ENCODE data around the gene TRIM66. TPM values are rescaled to one million over a fixed set of nuclear protein-coding genes. Genes with fewer than 3 reads are reported as not detected.

TRIM66 gene
- total RNA-seq, 1 experiment from 2014 or later, result 14.0 TPM

GRCh38 chr11:8712506-8712905, 30.0 kb upstream of the TRIM66 start:
- H3K36me3 Mint-ChIP-seq (ENCODE audit: insufficient read depth, unreplicated experiment), result peaks cover 24% of the 10 kb centered on the region
- CTCF ChIA-PET, result no interaction called here

GRCh38 chr11:8711895-8712442, 29.5 kb upstream of the TRIM66 start:
- no peak for TF ChIP-seq CTCF (IDR thresholded peaks at IDR 0.05; ENCODE audit: unreplicated experiment)
- no peaks in the 10 kb centered on the region for H3K27me3 Mint-ChIP-seq (ENCODE audit: unreplicated experiment)

More at GRCh38 chr11:8712506-8712905, 30.0 kb upstream of the TRIM66 start:
- intact Hi-C loops (cut with micrococcal nuclease; ENCODE audit: unreplicated experiment), result no loop called here
- Mint-ChIP-seq H3K27me3 (ENCODE audit: unreplicated experiment) (no peaks in the 10 kb centered on the region), H3K27ac (ENCODE audit: unreplicated experiment) (no peak overlapping the region), H3K4me1 (ENCODE audit: low read depth, unreplicated experiment) (peaks cover 7% of the 10 kb centered on the region), H3K4me3 (ENCODE audit: low read depth, unreplicated experiment) (no peak overlapping the region), H3K9me3 (ENCODE audit: low read depth, unreplicated experiment) (no peaks in the 10 kb centered on the region)
- no peak for DNase-seq
- BruUV-seq (replicated peaks), result no TSS peak
- no peak for TF ChIP-seq CTCF (IDR thresholded peaks at IDR 0.05; ENCODE audit: unreplicated experiment)

GRCh38 chr11:8709777-8710176, 27.3 kb upstream of the TRIM66 start:
- peaks cover 6% of the 10 kb centered on the region for H3K4me1 Mint-ChIP-seq (ENCODE audit: low read depth, unreplicated experiment)
- H3K27me3 Mint-ChIP-seq (ENCODE audit: unreplicated experiment), result no peaks in the 10 kb centered on the region
- intact Hi-C loops (cut with micrococcal nuclease; ENCODE audit: unreplicated experiment), result no loop called here
- CTCF ChIA-PET, result no interaction called here
- H3K27ac Mint-ChIP-seq (ENCODE audit: unreplicated experiment), result no peak overlapping the region
- H3K36me3 Mint-ChIP-seq (ENCODE audit: insufficient read depth, unreplicated experiment), result peaks cover 16% of the 10 kb centered on the region
- no peak for TF ChIP-seq CTCF (IDR thresholded peaks at IDR 0.05; ENCODE audit: unreplicated experiment)
- no peaks in the 10 kb centered on the region for H3K9me3 Mint-ChIP-seq (ENCODE audit: low read depth, unreplicated experiment)
- BruUV-seq (replicated peaks), result no TSS peak
- H3K4me3 Mint-ChIP-seq (ENCODE audit: low read depth, unreplicated experiment), result no peak overlapping the region
- DNase-seq, result no peak

More at GRCh38 chr11:8711895-8712442, 29.5 kb upstream of the TRIM66 start:
- Mint-ChIP-seq H3K9me3 (ENCODE audit: low read depth, unreplicated experiment) (no peaks in the 10 kb centered on the region), H3K27ac (ENCODE audit: unreplicated experiment) (no peak overlapping the region), H3K4me3 (ENCODE audit: low read depth, unreplicated experiment) (no peak overlapping the region), H3K36me3 (ENCODE audit: insufficient read depth, unreplicated experiment) (peaks cover 18% of the 10 kb centered on the region), H3K4me1 (ENCODE audit: low read depth, unreplicated experiment) (peaks cover 2% of the 10 kb centered on the region)
- no TSS peak for BruUV-seq (replicated peaks)
- CTCF ChIA-PET, result no interaction called here
- no peak for DNase-seq
- intact Hi-C loops (cut with micrococcal nuclease; ENCODE audit: unreplicated experiment), result no loop called here

- Mint-ChIP-seq H3K27me3 (ENCODE audit: unreplicated experiment) (no peaks in the 10 kb centered on the region), H3K4me1 (ENCODE audit: low read depth, unreplicated experiment) (peaks cover 6% of the 10 kb centered on the region), H3K27ac (ENCODE audit: unreplicated experiment) (no peak overlapping the region), H3K9me3 (ENCODE audit: low read depth, unreplicated experiment) (no peaks in the 10 kb centered on the region), H3K4me3 (ENCODE audit: low read depth, unreplicated experiment) (no peak overlapping the region), H3K36me3 (ENCODE audit: insufficient read depth, unreplicated experiment) (peaks cover 16% of the 10 kb centered on the region)
- no peak for DNase-seq
- CTCF ChIA-PET, result no interaction called here
- no TSS peak for BruUV-seq (replicated peaks)
- intact Hi-C loops (cut with micrococcal nuclease; ENCODE audit: unreplicated experiment), result no loop called here
- no peak for TF ChIP-seq CTCF (IDR thresholded peaks at IDR 0.05; ENCODE audit: unreplicated experiment)
Measured at GRCh38 chr11:8709002-8709672, 26.7 kb upstream of the TRIM66 start.

Measured in Calu3 (cell line).